GM23338 (cell line): ENCODE results near the gene DNAJC15. TPM values are rescaled to one million over a fixed set of nuclear protein-coding genes. Genes with fewer than 3 reads are reported as not detected.

Source experiments
- ATAC-seq: fragments of 200-7000 bp; cut with Tn5 transposase; 3 replicates; pipeline ENCODE4 v1.9.1; 2020
- DNase-seq: peaks from one replicate; pipeline ENCODE4 v3.0.0-alpha.2; 2015; ENCODE audit warnings: low spot score
- H2AFZ ChIP-seq: fragments of 200-600 bp; sonication (generic); 2 replicates; pipeline ENCODE4 v1.8.0; 2016; ENCODE audit warnings: antibody characterized with exemption, mild to moderate bottlenecking, moderate library complexity
- H3F3A ChIP-seq: fragments of 200-600 bp; sonication (generic); replicated peaks from 2 replicates; pipeline ENCODE4 v1.8.0; 2017; ENCODE audit warnings: antibody characterized with exemption, mixed run types, low read depth
- H3K27ac ChIP-seq: fragments of 200-600 bp; sonication (generic); 2 replicates; pipeline ENCODE4 v1.6.1; 2016; ENCODE audit warnings: low read depth
- H3K27me3 ChIP-seq: fragments of 200-600 bp; sonication (generic); 2 replicates; pipeline ENCODE4 v1.8.0; 2016; ENCODE audit warnings: mild to moderate bottlenecking, mixed run types, moderate library complexity; ENCODE audit not compliant: insufficient read depth
- H3K36me3 ChIP-seq: fragments of 200-600 bp; sonication (generic); 2 replicates; pipeline ENCODE4 v1.8.0; 2016; ENCODE audit warnings: mild to moderate bottlenecking; ENCODE audit not compliant: insufficient read depth
- H3K4me1 ChIP-seq: fragments of 200-600 bp; sonication (generic); 2 replicates; pipeline ENCODE4 v1.8.0; 2016; ENCODE audit warnings: mild to moderate bottlenecking, moderate library complexity; ENCODE audit not compliant: insufficient read depth
- H3K4me2 ChIP-seq: fragments of 200-600 bp; sonication (generic); 2 replicates; pipeline ENCODE4 v1.7.1; 2017; ENCODE audit warnings: mixed run types
- H3K4me3 ChIP-seq: fragments of 200-600 bp; sonication (generic); 2 replicates; pipeline ENCODE4 v1.6.1; 2016; ENCODE audit warnings: mixed run types
- H3K79me2 ChIP-seq: fragments of 200-600 bp; sonication (generic); replicated peaks from 2 replicates; pipeline ENCODE4 v1.8.0; 2017; ENCODE audit warnings: mild to moderate bottlenecking; ENCODE audit not compliant: insufficient read depth
- H3K9me2 ChIP-seq: fragments of 200-600 bp; sonication (generic); 2 replicates; pipeline ENCODE4 v1.8.0; 2017; ENCODE audit not compliant: insufficient read depth
- H4K20me1 ChIP-seq: fragments of 200-600 bp; sonication (generic); replicated peaks from 2 replicates; pipeline ENCODE4 v1.8.0; 2017; ENCODE audit warnings: mild to moderate bottlenecking; ENCODE audit not compliant: insufficient read depth
- H3K27ac Mint-ChIP-seq: 2 replicates; pipeline ENCODE4 v1.8.0; 2020; ENCODE audit warnings: inconsistent platforms, mild to moderate bottlenecking, moderate library complexity, mixed read lengths
- H3K27me3 Mint-ChIP-seq: 3 replicates; pipeline ENCODE4 v1.8.0; 2022; ENCODE audit warnings: low read depth, mild to moderate bottlenecking, moderate library complexity, mixed read lengths, inconsistent platforms; ENCODE audit not compliant: insufficient read depth, poor library complexity
- H3K36me3 Mint-ChIP-seq: 3 replicates; pipeline ENCODE4 v1.8.0; 2021; ENCODE audit warnings: low read depth, mild to moderate bottlenecking, inconsistent platforms, moderate library complexity, mixed read lengths
- H3K4me1 Mint-ChIP-seq: 3 replicates; pipeline ENCODE4 v1.8.0; 2020; ENCODE audit warnings: mild to moderate bottlenecking, inconsistent platforms, mixed read lengths
- H3K4me3 Mint-ChIP-seq: 3 replicates; pipeline ENCODE4 v1.8.0; 2021; ENCODE audit warnings: moderate library complexity, mild to moderate bottlenecking, inconsistent platforms, mixed read lengths
- H3K9me3 Mint-ChIP-seq: 3 replicates; pipeline ENCODE4 v1.8.0; 2020; ENCODE audit warnings: moderate library complexity, mild to moderate bottlenecking, inconsistent platforms, mixed read lengths
- ETS1 ChIP-seq: IDR thresholded peaks from 2 replicates; pipeline ENCODE4 v1.6.1; 2016; ENCODE audit warnings: antibody characterized with exemption
- EZH2 ChIP-seq: fragments of 200-600 bp; sonication (generic); IDR thresholded peaks from one replicate; pipeline ENCODE4 v1.8.0; 2017; ENCODE audit warnings: antibody characterized with exemption, mild to moderate bottlenecking, low read depth; ENCODE audit not compliant: unreplicated experiment
- POLR2AphosphoS5 ChIP-seq: IDR thresholded peaks from 2 replicates; pipeline ENCODE4 v1.6.1; 2016; ENCODE audit warnings: antibody characterized with exemption, low read depth
- REST ChIP-seq: IDR thresholded peaks from one replicate; pipeline ENCODE4 v1.6.1; 2018; ENCODE audit warnings: antibody characterized with exemption; ENCODE audit not compliant: unreplicated experiment
- ZNF114 ChIP-seq: fragments of 250-450 bp; sonication (Bioruptor Pico); IDR thresholded peaks from 2 replicates; pipeline ENCODE4 v1.5.0; 2020; ENCODE audit warnings: mild to moderate bottlenecking, moderate library complexity
- ZNF462 ChIP-seq: fragments of 250-450 bp; sonication (Bioruptor Pico); IDR thresholded peaks from 2 replicates; pipeline ENCODE4 v1.5.0; 2020; ENCODE audit warnings: mild to moderate bottlenecking, moderate library complexity
- polyA plus RNA-seq: library from polyadenylated mRNA; unstranded; fragments of >200 nt; fragmentation: Nextera tagmentation; extraction: Ambion mirVana; gene quantifications from 2 replicates; pipeline ENCODE4 v1.2.1, GENCODE V29; 2016
- total RNA-seq: library from RNA; depleted of rRNA; stranded (reverse); fragments of >200 nt; shearing (Covaris generic); gene quantifications from 2 replicates; pipeline ENCODE4 v1.2.3, GENCODE V29; 2014
- TF ChIP-seq, protein P1 (sequence below), 2 experiments: fragments of 200-600 bp in 1 of 2; sonication (generic) in 1 of 2; conservative IDR thresholded peaks; 2 replicates each; pipeline versions ENCODE4 v1.5.1 to v1.6.1; 2016 to 2017; ENCODE audit warnings: antibody characterized with exemption in 2 of 2, low read depth in 2 of 2, mild to moderate bottlenecking in 2 of 2, moderate library complexity in 1 of 2

The DNAJC15 gene
- total and polyA plus RNA-seq, 2 experiments from 2014 or later, result 11.4 to 80.4 TPM

- Mint-ChIP-seq H3K36me3 (no peaks in the 10 kb centered on the region), H3K4me3 (no peak overlapping the region; the same call in 2 of the 3 replicates), H3K27ac (0 out of 2 replicates have a peak overlapping the region, but pooled peaks have one; percentile 1), H3K27me3 (no peaks in the 10 kb centered on the region), H3K4me1 (peaks cover 52% of the 10 kb centered on the region), H3K9me3 (no peaks in the 10 kb centered on the region)
- DNase-seq, result peak; percentile 21
- no peaks in the 10 kb centered on the region for H3F3A ChIP-seq
- TF ChIP-seq, protein P1, sequence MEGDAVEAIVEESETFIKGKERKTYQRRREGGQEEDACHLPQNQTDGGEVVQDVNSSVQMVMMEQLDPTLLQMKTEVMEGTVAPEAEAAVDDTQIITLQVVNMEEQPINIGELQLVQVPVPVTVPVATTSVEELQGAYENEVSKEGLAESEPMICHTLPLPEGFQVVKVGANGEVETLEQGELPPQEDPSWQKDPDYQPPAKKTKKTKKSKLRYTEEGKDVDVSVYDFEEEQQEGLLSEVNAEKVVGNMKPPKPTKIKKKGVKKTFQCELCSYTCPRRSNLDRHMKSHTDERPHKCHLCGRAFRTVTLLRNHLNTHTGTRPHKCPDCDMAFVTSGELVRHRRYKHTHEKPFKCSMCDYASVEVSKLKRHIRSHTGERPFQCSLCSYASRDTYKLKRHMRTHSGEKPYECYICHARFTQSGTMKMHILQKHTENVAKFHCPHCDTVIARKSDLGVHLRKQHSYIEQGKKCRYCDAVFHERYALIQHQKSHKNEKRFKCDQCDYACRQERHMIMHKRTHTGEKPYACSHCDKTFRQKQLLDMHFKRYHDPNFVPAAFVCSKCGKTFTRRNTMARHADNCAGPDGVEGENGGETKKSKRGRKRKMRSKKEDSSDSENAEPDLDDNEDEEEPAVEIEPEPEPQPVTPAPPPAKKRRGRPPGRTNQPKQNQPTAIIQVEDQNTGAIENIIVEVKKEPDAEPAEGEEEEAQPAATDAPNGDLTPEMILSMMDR (conservative IDR thresholded peaks at IDR 0.05; ENCODE audit: low read depth in 2 of 2), result no peak
- no peak for TF ChIP-seq REST
- TF ChIP-seq EZH2, result no peak
- TF ChIP-seq ETS1, result no peak
- TF ChIP-seq POLR2AphosphoS5, result no peak
- no peak for TF ChIP-seq ZNF114 (CRISPR knock-in tag)
- peak; percentile 91 for TF ChIP-seq ZNF462
- no peaks in the 10 kb centered on the region for H3K27me3 ChIP-seq
- no peaks in the 10 kb centered on the region for H3K79me2 ChIP-seq
- H2AFZ ChIP-seq, result no peak overlapping the region
- no peaks in the 10 kb centered on the region for H4K20me1 ChIP-seq
- peaks cover 17% of the 10 kb centered on the region for H3K9me2 ChIP-seq
- peak overlapping the region; percentile 70 for H3K4me2 ChIP-seq
- H3K36me3 ChIP-seq, result no peaks in the 10 kb centered on the region
- H3K27ac ChIP-seq, result no peak overlapping the region
- H3K4me3 ChIP-seq, result no peak overlapping the region
- ATAC-seq, result peak; percentile 60
- H3K4me1 ChIP-seq, result peaks cover 22% of the 10 kb centered on the region
Measured at GRCh38 chr13:43141685-43142084, 118.3 kb downstream of the DNAJC15 start.
